ENCODE measurements around the gene DCC.

- TF ChIP-seq, protein P1, sequence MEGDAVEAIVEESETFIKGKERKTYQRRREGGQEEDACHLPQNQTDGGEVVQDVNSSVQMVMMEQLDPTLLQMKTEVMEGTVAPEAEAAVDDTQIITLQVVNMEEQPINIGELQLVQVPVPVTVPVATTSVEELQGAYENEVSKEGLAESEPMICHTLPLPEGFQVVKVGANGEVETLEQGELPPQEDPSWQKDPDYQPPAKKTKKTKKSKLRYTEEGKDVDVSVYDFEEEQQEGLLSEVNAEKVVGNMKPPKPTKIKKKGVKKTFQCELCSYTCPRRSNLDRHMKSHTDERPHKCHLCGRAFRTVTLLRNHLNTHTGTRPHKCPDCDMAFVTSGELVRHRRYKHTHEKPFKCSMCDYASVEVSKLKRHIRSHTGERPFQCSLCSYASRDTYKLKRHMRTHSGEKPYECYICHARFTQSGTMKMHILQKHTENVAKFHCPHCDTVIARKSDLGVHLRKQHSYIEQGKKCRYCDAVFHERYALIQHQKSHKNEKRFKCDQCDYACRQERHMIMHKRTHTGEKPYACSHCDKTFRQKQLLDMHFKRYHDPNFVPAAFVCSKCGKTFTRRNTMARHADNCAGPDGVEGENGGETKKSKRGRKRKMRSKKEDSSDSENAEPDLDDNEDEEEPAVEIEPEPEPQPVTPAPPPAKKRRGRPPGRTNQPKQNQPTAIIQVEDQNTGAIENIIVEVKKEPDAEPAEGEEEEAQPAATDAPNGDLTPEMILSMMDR (conservative IDR thresholded peaks at IDR 0.05; ENCODE audit: low read depth in 2 of 2): no peak
- no peak for TF ChIP-seq EZH2 (IDR thresholded peaks at IDR 0.05; ENCODE audit: low read depth, unreplicated experiment)
- TF ChIP-seq ZNF114 (CRISPR knock-in tag; IDR thresholded peaks at IDR 0.05): no peak
- TF ChIP-seq EZH2phosphoT487 (IDR thresholded peaks at IDR 0.05; ENCODE audit: unreplicated experiment): no peak
- no peak for TF ChIP-seq POLR2AphosphoS5 (IDR thresholded peaks at IDR 0.05; ENCODE audit: low read depth)
- TF ChIP-seq, protein P2, sequence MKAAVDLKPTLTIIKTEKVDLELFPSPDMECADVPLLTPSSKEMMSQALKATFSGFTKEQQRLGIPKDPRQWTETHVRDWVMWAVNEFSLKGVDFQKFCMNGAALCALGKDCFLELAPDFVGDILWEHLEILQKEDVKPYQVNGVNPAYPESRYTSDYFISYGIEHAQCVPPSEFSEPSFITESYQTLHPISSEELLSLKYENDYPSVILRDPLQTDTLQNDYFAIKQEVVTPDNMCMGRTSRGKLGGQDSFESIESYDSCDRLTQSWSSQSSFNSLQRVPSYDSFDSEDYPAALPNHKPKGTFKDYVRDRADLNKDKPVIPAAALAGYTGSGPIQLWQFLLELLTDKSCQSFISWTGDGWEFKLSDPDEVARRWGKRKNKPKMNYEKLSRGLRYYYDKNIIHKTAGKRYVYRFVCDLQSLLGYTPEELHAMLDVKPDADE (IDR thresholded peaks at IDR 0.05): no peak
- no peak for TF ChIP-seq REST (IDR thresholded peaks at IDR 0.05; ENCODE audit: unreplicated experiment)
- no peak for TF ChIP-seq STAT1 (IDR thresholded peaks at IDR 0.05; ENCODE audit: unreplicated experiment)
- TF ChIP-seq CREB1 (CRISPR knock-in tag; IDR thresholded peaks at IDR 0.05; ENCODE audit: low read depth): no peak
- no peak for TF ChIP-seq JUNB (IDR thresholded peaks at IDR 0.05; ENCODE audit: unreplicated experiment)
- no peak for TF ChIP-seq ZNF331 (CRISPR knock-in tag; IDR thresholded peaks at IDR 0.05; ENCODE audit: low read depth)
- TF ChIP-seq NANOG (IDR thresholded peaks at IDR 0.05; ENCODE audit: borderline replicate concordance): no peak
- TF ChIP-seq ZNF462 (CRISPR knock-in tag; IDR thresholded peaks at IDR 0.05): no peak
Observed at GRCh38 chr18:52933356-52933755, 593.4 kb downstream of the DCC start.

Measured in GM23338 (cell line).